ENCODE results near the gene PRLR.
"Not testable (repeated sequence)": the region's sequence is repeated elsewhere in the genome, so short reads cannot be mapped to it uniquely, and the experiment has no call there.

PRLR gene

GRCh38 chr5:35143841-35144240 is 86.4 kb downstream of the PRLR start:
- H3K4me3 ChIP-seq (ENCODE audit: low read length) = no peak overlapping the region
- DNase-seq (ENCODE audit: low read depth, low spot score) = no peak

GRCh38 chr5:35141739-35142138 is 88.5 kb downstream of the PRLR start:
- no peak for DNase-seq (ENCODE audit: low read depth, low spot score)
- H3K4me3 ChIP-seq (ENCODE audit: low read length) = no peak overlapping the region

- no peak overlapping the region for H3K4me3 ChIP-seq (ENCODE audit: low read length)
- no peak for DNase-seq (ENCODE audit: low read depth, low spot score)
Measured at GRCh38 chr5:35138232-35138631, 92.1 kb downstream of the PRLR start.

- H3K4me3 ChIP-seq (ENCODE audit: low read length) = no peak overlapping the region
- DNase-seq (ENCODE audit: low read depth, low spot score) = peak; percentile 21
Measured at GRCh38 chr5:35136386-35136785, 93.9 kb downstream of the PRLR start.

GRCh38 chr5:35135239-35135700 is 95.0 kb downstream of the PRLR start:
- H3K4me3 ChIP-seq (ENCODE audit: low read length) = no peak overlapping the region
- DNase-seq (ENCODE audit: low read depth, low spot score) = no peak

GRCh38 chr5:35134278-35135030 is 95.8 kb downstream of the PRLR start:
- no peak for DNase-seq (ENCODE audit: low read depth, low spot score)
- no peak overlapping the region for H3K4me3 ChIP-seq (ENCODE audit: low read length)

GRCh38 chr5:35133186-35133585 is 97.1 kb downstream of the PRLR start:
- no peak for DNase-seq (ENCODE audit: low read depth, low spot score)
- no peak overlapping the region for H3K4me3 ChIP-seq (ENCODE audit: low read length)

- DNase-seq (ENCODE audit: low read depth, low spot score) = no peak
- no peak overlapping the region for H3K4me3 ChIP-seq (ENCODE audit: low read length)
Measured at GRCh38 chr5:35131723-35132122, 98.6 kb downstream of the PRLR start.

GRCh38 chr5:35129921-35130485 is 100.3 kb downstream of the PRLR start:
- H3K4me3 ChIP-seq (ENCODE audit: low read length) = no peak overlapping the region

GRCh38 chr5:35129276-35129675 is 101.0 kb downstream of the PRLR start:
- no peak overlapping the region for H3K4me3 ChIP-seq (ENCODE audit: low read length)
- no peak for DNase-seq (ENCODE audit: low read depth, low spot score)

More at GRCh38 chr5:35129921-35130485, 100.3 kb downstream of the PRLR start:
- DNase-seq (ENCODE audit: low read depth, low spot score) = peak; percentile 95

GRCh38 chr5:35127006-35127405 is 103.3 kb downstream of the PRLR start:
- no peak overlapping the region for H3K4me3 ChIP-seq (ENCODE audit: low read length)
- no peak for DNase-seq (ENCODE audit: low read depth, low spot score)

GRCh38 chr5:35125746-35126145 is 104.5 kb downstream of the PRLR start:
- no peak overlapping the region for H3K4me3 ChIP-seq (ENCODE audit: low read length)

GRCh38 chr5:35124932-35125331 is 105.4 kb downstream of the PRLR start:
- DNase-seq (ENCODE audit: low read depth, low spot score) = no peak
- H3K4me3 ChIP-seq (ENCODE audit: low read length) = no peak overlapping the region

More at GRCh38 chr5:35125746-35126145, 104.5 kb downstream of the PRLR start:
- DNase-seq (ENCODE audit: low read depth, low spot score) = no peak

GRCh38 chr5:35122819-35123218 is 107.5 kb downstream of the PRLR start:
- DNase-seq (ENCODE audit: low read depth, low spot score) = no peak
- H3K4me3 ChIP-seq (ENCODE audit: low read length) = no peak overlapping the region

GRCh38 chr5:35120715-35121114 is 109.6 kb downstream of the PRLR start:
- no peak for DNase-seq (ENCODE audit: low read depth, low spot score)
- H3K4me3 ChIP-seq (ENCODE audit: low read length) = no peak overlapping the region

GRCh38 chr5:35117967-35118366 is 112.3 kb downstream of the PRLR start:
- H3K4me3 ChIP-seq (ENCODE audit: low read length) = no peak overlapping the region
- no peak for DNase-seq (ENCODE audit: low read depth, low spot score)

- no peak for DNase-seq (ENCODE audit: low read depth, low spot score)
- no peak overlapping the region for H3K4me3 ChIP-seq (ENCODE audit: low read length)
Measured at GRCh38 chr5:35115920-35116319, 114.4 kb downstream of the PRLR start.

- no peak for DNase-seq (ENCODE audit: low read depth, low spot score)
- H3K4me3 ChIP-seq (ENCODE audit: low read length) = no peak overlapping the region
Measured at GRCh38 chr5:35114698-35115097, 115.6 kb downstream of the PRLR start.

- no peak overlapping the region for H3K4me3 ChIP-seq (ENCODE audit: low read length)
- no peak for DNase-seq (ENCODE audit: low read depth, low spot score)
Measured at GRCh38 chr5:35112300-35112699, 118.0 kb downstream of the PRLR start.

- DNase-seq (ENCODE audit: low read depth, low spot score) = peak; percentile 12
- H3K4me3 ChIP-seq (ENCODE audit: low read length) = not testable (repeated sequence)
Measured at GRCh38 chr5:35104550-35104949, 125.7 kb downstream of the PRLR start.

Measured in Jurkat, Clone E6-1 (cell line).